ENCODE data around the gene SORBS2. TPM values are rescaled to one million over a fixed set of nuclear protein-coding genes. Genes with fewer than 3 reads are reported as not detected.

The SORBS2 gene
- total RNA-seq, 1 donor from 2014 or later = 60.4 TPM

DNA sequence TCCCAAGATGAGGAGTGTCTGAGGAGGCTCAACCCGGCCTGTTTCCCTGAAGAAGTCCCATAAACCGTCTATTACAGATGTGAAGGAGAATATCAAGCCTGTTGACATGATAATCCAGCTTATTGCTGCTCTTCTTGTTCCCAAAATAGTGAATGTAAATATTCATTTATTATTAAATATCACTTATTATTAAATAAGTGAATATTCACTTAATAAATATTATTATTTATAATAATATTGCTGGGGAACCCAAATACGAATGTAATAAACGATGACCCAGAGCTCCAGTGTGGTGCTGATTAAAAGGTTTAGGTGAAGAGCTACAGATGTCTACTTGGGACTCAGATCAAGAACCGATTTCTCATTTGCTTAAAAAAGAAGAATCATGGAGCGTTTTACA is 23.8 kb upstream of the SORBS2 start:
- Histone ChIP-seq H3K4me1 (peaks cover 33% of the 10 kb centered on the region), H3K9me3 (no peaks in the 10 kb centered on the region), H3K27me3 (no peaks in the 10 kb centered on the region), H3K27ac (no peak overlapping the region), H3K36me3 (no peaks in the 10 kb centered on the region), H3K4me3 (no peak overlapping the region)
- TF ChIP-seq POLR2A (IDR thresholded peaks at IDR 0.05) (no peak), POLR2AphosphoS5 (IDR thresholded peaks at IDR 0.05; ENCODE audit: insufficient read depth in 1 of 2, low read depth in 1 of 2) (no peak)
- TF ChIP-seq, protein P1, sequence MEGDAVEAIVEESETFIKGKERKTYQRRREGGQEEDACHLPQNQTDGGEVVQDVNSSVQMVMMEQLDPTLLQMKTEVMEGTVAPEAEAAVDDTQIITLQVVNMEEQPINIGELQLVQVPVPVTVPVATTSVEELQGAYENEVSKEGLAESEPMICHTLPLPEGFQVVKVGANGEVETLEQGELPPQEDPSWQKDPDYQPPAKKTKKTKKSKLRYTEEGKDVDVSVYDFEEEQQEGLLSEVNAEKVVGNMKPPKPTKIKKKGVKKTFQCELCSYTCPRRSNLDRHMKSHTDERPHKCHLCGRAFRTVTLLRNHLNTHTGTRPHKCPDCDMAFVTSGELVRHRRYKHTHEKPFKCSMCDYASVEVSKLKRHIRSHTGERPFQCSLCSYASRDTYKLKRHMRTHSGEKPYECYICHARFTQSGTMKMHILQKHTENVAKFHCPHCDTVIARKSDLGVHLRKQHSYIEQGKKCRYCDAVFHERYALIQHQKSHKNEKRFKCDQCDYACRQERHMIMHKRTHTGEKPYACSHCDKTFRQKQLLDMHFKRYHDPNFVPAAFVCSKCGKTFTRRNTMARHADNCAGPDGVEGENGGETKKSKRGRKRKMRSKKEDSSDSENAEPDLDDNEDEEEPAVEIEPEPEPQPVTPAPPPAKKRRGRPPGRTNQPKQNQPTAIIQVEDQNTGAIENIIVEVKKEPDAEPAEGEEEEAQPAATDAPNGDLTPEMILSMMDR (IDR thresholded peaks at IDR 0.05) = no peak
- intact Hi-C loops (cut with DNase I) = no loop called here
- DNase-seq (ENCODE audit: extremely low spot score in 2 of 2) = no peak

DNA sequence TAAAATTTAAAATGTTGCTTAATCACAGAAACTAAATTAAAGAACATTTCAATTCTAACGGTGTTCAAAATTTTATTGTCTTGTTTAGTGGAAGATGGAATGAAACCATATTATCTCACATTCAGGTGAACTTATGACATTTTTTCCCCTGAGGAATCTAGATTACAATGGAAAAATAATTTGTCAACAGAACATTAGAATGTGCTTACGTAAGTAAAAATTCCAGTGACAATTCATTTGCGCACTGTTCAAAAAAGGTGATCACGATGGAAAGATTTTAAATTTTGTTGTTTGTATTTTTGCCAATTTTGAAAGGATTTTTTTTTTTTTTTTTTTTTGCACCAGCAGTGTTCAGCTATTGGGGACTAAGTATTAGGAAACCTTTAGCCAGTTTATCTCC is 23.3 kb upstream of the SORBS2 start:
- Histone ChIP-seq H3K27ac (no peak overlapping the region), H3K36me3 (no peaks in the 10 kb centered on the region), H3K4me3 (no peak overlapping the region), H3K9me3 (no peaks in the 10 kb centered on the region), H3K27me3 (no peaks in the 10 kb centered on the region), H3K4me1 (peaks cover 28% of the 10 kb centered on the region)
- DNase-seq (ENCODE audit: extremely low spot score in 2 of 2) = no peak
- intact Hi-C loops (cut with DNase I) = no loop called here
- no peak for TF ChIP-seq POLR2A (IDR thresholded peaks at IDR 0.05)
- TF ChIP-seq, protein P1 (IDR thresholded peaks at IDR 0.05) = no peak
- TF ChIP-seq POLR2AphosphoS5 (IDR thresholded peaks at IDR 0.05; ENCODE audit: insufficient read depth in 1 of 2, low read depth in 1 of 2) = no peak

DNA sequence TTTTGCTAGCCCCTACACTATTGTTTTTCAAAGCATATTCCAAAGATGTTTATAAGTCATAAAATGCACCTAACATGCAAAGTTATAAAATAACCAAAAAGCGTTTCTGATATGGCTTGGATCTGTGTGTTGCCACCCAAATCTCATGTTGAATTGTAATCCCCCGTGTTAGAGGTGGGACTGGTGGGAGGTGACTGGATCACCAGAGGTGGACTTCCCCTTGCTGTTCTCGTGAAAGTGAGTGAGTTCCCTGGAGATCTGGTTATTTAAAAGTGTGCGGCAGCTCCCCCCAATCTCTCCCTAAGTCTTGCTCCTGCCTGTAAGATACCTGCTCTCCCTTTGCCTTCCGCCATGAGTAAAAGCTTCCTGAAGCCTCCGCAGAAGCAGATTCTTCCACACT is 22.8 kb upstream of the SORBS2 start:
- Histone ChIP-seq H3K36me3 (no peaks in the 10 kb centered on the region), H3K4me1 (peaks cover 22% of the 10 kb centered on the region), H3K27me3 (no peaks in the 10 kb centered on the region), H3K27ac (no peak overlapping the region), H3K9me3 (no peaks in the 10 kb centered on the region), H3K4me3 (no peak overlapping the region)
- DNase-seq (ENCODE audit: extremely low spot score in 2 of 2) = no peak
- TF ChIP-seq, protein P1 (IDR thresholded peaks at IDR 0.05) = no peak
- no peak for TF ChIP-seq POLR2A (IDR thresholded peaks at IDR 0.05)
- TF ChIP-seq POLR2AphosphoS5 (IDR thresholded peaks at IDR 0.05; ENCODE audit: insufficient read depth in 1 of 2, low read depth in 1 of 2) = no peak
- intact Hi-C loops (cut with DNase I) = no loop called here

DNA sequence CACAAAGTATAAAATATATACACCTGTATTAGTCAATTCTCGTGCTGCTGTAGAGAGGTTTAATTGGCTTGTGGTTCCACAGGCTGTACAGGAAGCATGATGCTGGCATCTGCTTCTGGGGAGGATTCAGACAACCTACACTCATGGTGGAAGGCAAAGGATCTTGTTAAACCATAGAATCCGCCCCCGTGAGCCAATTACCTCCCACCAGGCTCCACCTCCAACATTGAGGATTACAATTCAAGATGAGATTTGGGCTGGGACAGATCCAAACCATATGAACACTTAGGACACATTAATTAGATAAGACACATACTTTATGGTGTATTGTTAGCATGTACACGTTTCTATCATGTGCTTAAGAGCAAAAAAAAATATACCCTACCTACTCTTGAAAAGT is 22.1 kb upstream of the SORBS2 start:
- no peaks in the 10 kb centered on the region for H3K27me3 ChIP-seq
- no peaks in the 10 kb centered on the region for H3K36me3 ChIP-seq
- no peak for DNase-seq (ENCODE audit: extremely low spot score in 2 of 2)
- no peak overlapping the region for H3K4me3 ChIP-seq
- intact Hi-C loops (cut with DNase I) = no loop called here
- H3K27ac ChIP-seq = no peak overlapping the region
- H3K4me1 ChIP-seq = peaks cover 15% of the 10 kb centered on the region
- H3K9me3 ChIP-seq = no peaks in the 10 kb centered on the region
- TF ChIP-seq POLR2A (IDR thresholded peaks at IDR 0.05) (no peak), POLR2AphosphoS5 (IDR thresholded peaks at IDR 0.05; ENCODE audit: insufficient read depth in 1 of 2, low read depth in 1 of 2) (no peak)
- TF ChIP-seq, protein P1 (IDR thresholded peaks at IDR 0.05) = no peak

DNA sequence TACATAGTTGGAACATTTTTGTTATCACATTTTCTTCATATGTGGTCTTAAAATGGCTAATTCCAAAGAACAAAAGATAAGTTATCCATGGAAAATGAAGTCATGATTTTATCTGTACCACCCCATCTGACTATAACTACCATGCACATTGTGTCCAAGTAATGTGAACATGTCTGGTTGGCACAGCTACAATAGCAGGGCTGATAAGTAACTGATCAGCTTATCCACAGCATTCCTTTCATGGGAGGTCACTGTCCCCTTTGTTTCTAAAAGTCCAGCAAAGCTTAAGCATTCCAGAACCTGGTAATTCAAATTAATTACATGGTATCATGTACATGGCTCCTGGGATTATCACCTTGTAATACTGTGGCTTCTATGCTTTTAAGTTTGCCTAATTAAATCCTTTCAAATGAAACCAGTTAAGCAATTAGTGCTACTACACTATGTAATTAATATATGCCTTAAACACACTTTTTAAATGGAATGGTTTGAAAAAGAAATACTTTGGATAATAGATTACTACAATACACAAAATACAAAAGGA is 21.1 kb upstream of the SORBS2 start:
- Histone ChIP-seq H3K27me3 (no peaks in the 10 kb centered on the region), H3K36me3 (no peaks in the 10 kb centered on the region), H3K4me1 (peaks cover 6% of the 10 kb centered on the region), H3K4me3 (no peak overlapping the region), H3K9me3 (no peaks in the 10 kb centered on the region), H3K27ac (no peak overlapping the region)
- TF ChIP-seq POLR2AphosphoS5 (IDR thresholded peaks at IDR 0.05; ENCODE audit: insufficient read depth in 1 of 2, low read depth in 1 of 2) (no peak), POLR2A (IDR thresholded peaks at IDR 0.05) (no peak)
- TF ChIP-seq, protein P1 (IDR thresholded peaks at IDR 0.05) = no peak
- intact Hi-C loops (cut with DNase I) = no loop called here
- DNase-seq (ENCODE audit: extremely low spot score in 2 of 2) = no peak
